ENCODE measurements around the gene ITCH.
"Not testable (repeated sequence)": the region's sequence is repeated elsewhere in the genome, so short reads cannot be mapped to it uniquely, and the experiment has no call there.

The ITCH gene

GRCh38 chr20:34363062-34363464, at the start of gene ITCH:
Gene ITCH, plus strand, starts transcription at chr20:34363273. Its CDS starts 30,539 bp downstream, at chr20:34393812.
- DNase-seq, result peak; percentile 95 to 97 (median 96)

GRCh38 chr20:34315236-34315635, 47.8 kb upstream of the ITCH start:
- DNase-seq, result no peak

GRCh38 chr20:34316196-34316814, 46.8 kb upstream of the ITCH start:
- DNase-seq, result no peak

- DNase-seq, result no peak
These were observed 44.2 kb upstream of the ITCH start for GRCh38 chr20:34318609-34319443.

GRCh38 chr20:34320861-34321260, 42.2 kb upstream of the ITCH start:
- DNase-seq, result no peak

- DNase-seq, result no peak
These were observed 40.6 kb upstream of the ITCH start for GRCh38 chr20:34322267-34323105.

- DNase-seq, result no peak
These were observed 38.5 kb upstream of the ITCH start for GRCh38 chr20:34324541-34324940.

- DNase-seq, result not testable (repeated sequence)
These were observed 34.9 kb upstream of the ITCH start for GRCh38 chr20:34328207-34328606.

GRCh38 chr20:34328928-34329677, 34.0 kb upstream of the ITCH start:
- DNase-seq, result no peak

GRCh38 chr20:34330861-34331544, 32.1 kb upstream of the ITCH start:
- DNase-seq, result not testable (repeated sequence)

- DNase-seq, result no peak
These were observed 31.2 kb upstream of the ITCH start for GRCh38 chr20:34331838-34332237.

- DNase-seq, result no peak
These were observed 30.7 kb upstream of the ITCH start for GRCh38 chr20:34332262-34332920.

GRCh38 chr20:34333786-34334185, 29.3 kb upstream of the ITCH start:
- no peak for DNase-seq

- DNase-seq, result no peak
These were observed 28.2 kb upstream of the ITCH start for GRCh38 chr20:34334654-34335407.

GRCh38 chr20:34337544-34337943, 25.5 kb upstream of the ITCH start:
- DNase-seq, result no peak

GRCh38 chr20:34337982-34338726, 24.9 kb upstream of the ITCH start:
- DNase-seq, result no peak

GRCh38 chr20:34340726-34341125, 22.3 kb upstream of the ITCH start:
- peak in 1 of 3 experiments; percentile 33 for DNase-seq

GRCh38 chr20:34341199-34341598, 21.9 kb upstream of the ITCH start:
- DNase-seq, result not testable (repeated sequence)

- DNase-seq, result no peak
These were observed 19.4 kb upstream of the ITCH start for GRCh38 chr20:34343458-34344211.

All from NCI-H1417 (cell line).